HCT116 (cell line): ENCODE data around the gene MICAL1. TPM values are rescaled to one million over a fixed set of nuclear protein-coding genes. Genes with fewer than 3 reads are reported as not detected.

ENCODE experiments used
- ATAC-seq: fragments of 200-7000 bp; cut with Tn5 transposase; 2 replicates; pipeline ENCODE4 v1.9.1; 2020; ENCODE audit warnings: mild to moderate bottlenecking, moderate library complexity
- BruUV-seq: library from RNA; stranded (reverse); fragments of 400-500 nt; replicated peaks from 2 replicates; lab custom pipeline; 2021; lab: Mats Ljungman, UMichigan
- CTCF ChIA-PET: fragments of 300-600 bp; sonication (Branson Sonifier 250); formaldehyde crosslinking; loops from one replicate; lab custom pipeline; 2021; ENCODE audit warnings: antibody characterized with exemption; lab: Charles Lee
- POLR2A ChIA-PET: fragments of 300-600, 350-600 bp; sonication (Branson Sonifier 250); formaldehyde crosslinking; loops from one replicate; lab custom pipeline; 2021; ENCODE audit warnings: antibody characterized with exemption; lab: Charles Lee
- RAD21 ChIA-PET, 2 experiments: fragments of 300-600 bp; sonication (Branson Sonifier 250); formaldehyde crosslinking; loops; one replicate each; lab custom pipeline; 2023; ENCODE audit warnings: low total read pairs in 2 of 2; ENCODE audit not compliant: uncharacterized antibody in 2 of 2, unreplicated experiment in 2 of 2, low non-redundant PET in 1 of 2; lab: Charles Lee
- DNase-seq: peaks from one replicate; pipeline ENCODE4 v3.0.0-alpha.2; 2010; ENCODE audit warnings: low read depth, low spot score
- H2AFZ ChIP-seq: fragments of 200-600 bp; shearing (Covaris generic), sonication (generic); 2 replicates; pipeline ENCODE4 v1.6.1; 2017; ENCODE audit warnings: low read depth, mixed run types, mixed read lengths, antibody characterized with exemption, low read length; ENCODE audit not compliant: poor library complexity, severe bottlenecking
- H3K27ac ChIP-seq: 2 replicates; pipeline ENCODE4 v1.5.1; 2012; ENCODE audit warnings: low read depth, low read length
- H3K27me3 ChIP-seq: fragments of 200-600 bp; sonication (generic); 2 replicates; pipeline ENCODE4 v1.6.1; 2016; ENCODE audit warnings: mixed run types, low read length, mixed read lengths; ENCODE audit not compliant: insufficient read depth
- H3K36me3 ChIP-seq, 2 experiments: fragments of 200-500 bp in 1 of 2; fragments of 200-600 bp in 1 of 2; sonication (Bioruptor generic) in 1 of 2; sonication (generic) in 1 of 2; 2 replicates each; pipeline versions ENCODE4 v1.5.1 to v1.6.1; 2014 to 2016; ENCODE audit warnings: low read length in 2 of 2, inconsistent platforms in 1 of 2, mixed read lengths in 1 of 2, mixed run types in 1 of 2; ENCODE audit not compliant: insufficient read depth in 2 of 2, control insufficient read depth in 1 of 2
- H3K4me1 ChIP-seq, 2 experiments: fragments of 200-600 bp in 1 of 2; sonication (generic) in 1 of 2; 2 replicates each; pipeline versions ENCODE4 v1.5.1 to v1.6.1; 2012 to 2017; ENCODE audit warnings: low read length in 2 of 2, inconsistent platforms in 1 of 2, mild to moderate bottlenecking in 1 of 2, mixed read lengths in 1 of 2, mixed run types in 1 of 2, moderate library complexity in 1 of 2; ENCODE audit not compliant: insufficient read depth in 2 of 2, control insufficient read depth in 1 of 2
- H3K4me2 ChIP-seq: fragments of 200-600 bp; sonication (generic); 2 replicates; pipeline ENCODE4 v1.6.1; 2017; ENCODE audit warnings: mixed run types, low read length, mixed read lengths
- H3K4me3 ChIP-seq, 2 experiments: fragments of 200-600 bp in 1 of 2; sonication (generic) in 1 of 2; replicated peaks in 1 of 2; 2 replicates each; pipeline ENCODE4 v1.5.1; 2011 to 2016; ENCODE audit warnings: low read length in 2 of 2, control low read depth in 1 of 2, low read depth in 1 of 2, mild to moderate bottlenecking in 1 of 2, mixed read lengths in 1 of 2, mixed run types in 1 of 2
- H3K79me2 ChIP-seq: fragments of 200-600 bp; sonication (generic); 2 replicates; pipeline ENCODE4 v1.6.1; 2017; ENCODE audit warnings: mild to moderate bottlenecking, mixed run types, low read length, moderate library complexity, mixed read lengths; ENCODE audit not compliant: insufficient read depth
- H3K9ac ChIP-seq: fragments of 200-600 bp; sonication (generic); 2 replicates; pipeline ENCODE4 v1.6.1; 2016; ENCODE audit warnings: low read length, mixed read lengths
- H3K9me2 ChIP-seq: fragments of 200-600 bp; sonication (generic), shearing (Covaris generic); 2 replicates; pipeline ENCODE4 v1.6.1; 2017; ENCODE audit warnings: mixed run types, mild to moderate bottlenecking, moderate library complexity; ENCODE audit not compliant: insufficient read depth
- H3K9me3 ChIP-seq, 2 experiments: fragments of 200-500 bp in 1 of 2; fragments of 200-600 bp in 1 of 2; sonication (Bioruptor generic) in 1 of 2; sonication (generic) in 1 of 2; 2 replicates each; pipeline ENCODE4 v1.6.1; 2014 to 2017; ENCODE audit warnings: low read length in 2 of 2, mixed read lengths in 2 of 2, inconsistent platforms in 1 of 2, low read depth in 1 of 2, mild to moderate bottlenecking in 1 of 2, mixed run types in 1 of 2, moderate library complexity in 1 of 2; ENCODE audit not compliant: control insufficient read depth in 1 of 2, insufficient read depth in 1 of 2
- H4K20me1 ChIP-seq: fragments of 200-600 bp; sonication (generic), shearing (Covaris generic); 2 replicates; pipeline ENCODE4 v1.6.1; 2017; ENCODE audit warnings: mixed run types, mild to moderate bottlenecking, moderate library complexity; ENCODE audit not compliant: insufficient read depth
- EGR1 ChIP-seq: IDR thresholded peaks from 2 replicates; pipeline ENCODE4 v1.6.1; 2012; ENCODE audit warnings: low read depth
- ELF1 ChIP-seq: IDR thresholded peaks from 2 replicates; pipeline ENCODE4 v1.6.1; 2012; ENCODE audit warnings: low read depth, borderline replicate concordance
- EZH2phosphoT487 ChIP-seq: fragments of 200-600 bp; IDR thresholded peaks from 2 replicates; pipeline ENCODE4 v1.6.1; 2018; ENCODE audit warnings: antibody characterized with exemption, borderline replicate concordance
- FOSL1 ChIP-seq: IDR thresholded peaks from 2 replicates; pipeline ENCODE4 v1.6.1; 2012; ENCODE audit warnings: low read depth
- JUND ChIP-seq: IDR thresholded peaks from 2 replicates; pipeline ENCODE4 v1.6.1; 2012
- POLR2A ChIP-seq: IDR thresholded peaks from 2 replicates; pipeline ENCODE4 v1.7.0; 2011; ENCODE audit warnings: borderline replicate concordance; ENCODE audit not compliant: insufficient read depth, insufficient read length; ENCODE audit errors: extremely low read depth
- POLR2AphosphoS5 ChIP-seq: IDR thresholded peaks from 2 replicates; pipeline ENCODE4 v1.6.1; 2011; ENCODE audit warnings: mild to moderate bottlenecking, low read depth, low read length, moderate library complexity
- RAD21 ChIP-seq: IDR thresholded peaks from 2 replicates; pipeline ENCODE4 v1.6.1; 2012; ENCODE audit warnings: low read depth, mild to moderate bottlenecking
- SIN3A ChIP-seq: IDR thresholded peaks from 2 replicates; pipeline ENCODE4 v1.6.1; 2012; ENCODE audit warnings: low read depth
- SP1 ChIP-seq: IDR thresholded peaks from 2 replicates; pipeline ENCODE4 v1.6.1; 2012; ENCODE audit warnings: low read depth
- SRF ChIP-seq: IDR thresholded peaks from 2 replicates; pipeline ENCODE4 v1.6.1; 2012; ENCODE audit warnings: low read depth
- TCF7L2 ChIP-seq: IDR thresholded peaks from 2 replicates; pipeline ENCODE4 v1.7.0; 2011; ENCODE audit warnings: borderline replicate concordance, inconsistent platforms; ENCODE audit not compliant: insufficient read depth, insufficient read length; ENCODE audit errors: extremely low read depth
- ZFX ChIP-seq: fragments of 450-650 bp; IDR thresholded peaks from 2 replicates; pipeline ENCODE4 v1.6.1; 2017
- intact Hi-C: fragments of 100-400 bp; cut with micrococcal nuclease; formaldehyde crosslinking; loops from 2 replicates; pipeline ENCODE4 v1.10.0; 2022
- total RNA-seq: library from RNA; stranded (reverse); gene quantifications from one replicate; pipeline ENCODE4 v1.2.1, GENCODE V29; 2021; ENCODE audit not compliant: unreplicated experiment
- TF ChIP-seq, protein P1 (sequence below): IDR thresholded peaks from 2 replicates; pipeline ENCODE4 v1.6.1; 2012
- TF ChIP-seq, protein P2 (sequence below): IDR thresholded peaks from 2 replicates; pipeline ENCODE4 v1.6.1; 2011; ENCODE audit warnings: mild to moderate bottlenecking, low read length, moderate library complexity; ENCODE audit not compliant: insufficient replicate concordance; ENCODE audit errors: extremely low read depth
- TF ChIP-seq, protein P3 (sequence below): IDR thresholded peaks from 2 replicates; pipeline ENCODE4 v1.6.1; 2012; ENCODE audit warnings: low read depth
- TF ChIP-seq, protein P4 (sequence below), 3 experiments: fragments of 200-600 bp in 1 of 3; sonication (generic) in 1 of 3; IDR thresholded peaks in 2 of 3; conservative IDR thresholded peaks in 1 of 3; 2 replicates each; pipeline ENCODE4 v1.5.1; 2012 to 2017; ENCODE audit warnings: low read depth in 2 of 3, low read length in 2 of 3, antibody characterized with exemption in 1 of 3, borderline replicate concordance in 1 of 3, control low read depth in 1 of 3, mild to moderate bottlenecking in 1 of 3, mixed read lengths in 1 of 3, mixed run types in 1 of 3, moderate library complexity in 1 of 3; ENCODE audit not compliant: insufficient read depth in 1 of 3
- TF ChIP-seq, protein P5 (sequence below): IDR thresholded peaks from 2 replicates; pipeline ENCODE4 v1.6.1; 2012

MICAL1 gene
- total RNA-seq, 1 experiment from 2014 or later: 23.9 TPM

DNA sequence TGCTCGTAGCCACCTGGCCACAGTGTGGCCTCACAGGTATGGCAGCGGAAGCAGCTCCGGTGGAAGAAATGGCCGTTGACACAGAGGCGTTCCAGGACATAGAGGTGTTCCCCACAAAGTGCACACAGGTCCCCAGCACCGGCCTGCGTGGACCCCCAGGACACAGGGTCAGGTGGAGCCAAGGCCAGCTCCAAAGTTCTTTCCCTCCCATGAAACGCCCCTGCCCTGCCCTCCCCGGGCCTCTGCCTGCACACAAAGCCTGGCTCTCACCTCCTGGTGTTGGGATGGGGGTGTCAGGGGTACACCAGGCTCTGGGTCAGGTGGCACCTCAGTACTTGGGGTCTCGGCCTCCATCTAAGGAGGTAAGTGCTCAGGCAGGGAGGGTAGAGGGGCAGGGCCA lies 8.5 kb downstream of the MICAL1 start:
- Histone ChIP-seq H3K36me3 (peaks cover 5 to 6% of the 10 kb centered on the region in 2 experiments; a peak in 2 of 4 replicates), H2AFZ (no peak overlapping the region), H3K4me1 (peaks cover under 1 to 4% of the 10 kb centered on the region in 2 experiments; a peak in 2 of 4 replicates), H3K27ac (no peak overlapping the region), H4K20me1 (no peaks in the 10 kb centered on the region), H3K9me2 (no peaks in the 10 kb centered on the region), H3K9me3 (no peaks in the 10 kb centered on the region), H3K27me3 (no peaks in the 10 kb centered on the region), H3K4me3 (no peak overlapping the region), H3K4me2 (no peak overlapping the region), H3K79me2 (peaks cover 5% of the 10 kb centered on the region; the same call in 1 of the 2 replicates), H3K9ac (no peak overlapping the region)
- ChIA-PET CTCF (no interaction called here), POLR2A (no interaction called here), RAD21 (no interaction called here)
- BruUV-seq: no TSS peak
- DNase-seq (no peak), ATAC-seq (no peak)
- TF ChIP-seq, protein P1, sequence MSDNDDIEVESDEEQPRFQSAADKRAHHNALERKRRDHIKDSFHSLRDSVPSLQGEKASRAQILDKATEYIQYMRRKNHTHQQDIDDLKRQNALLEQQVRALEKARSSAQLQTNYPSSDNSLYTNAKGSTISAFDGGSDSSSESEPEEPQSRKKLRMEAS: no peak
- TF ChIP-seq EGR1 (no peak), SRF (no peak), FOSL1 (no peak), ZFX (no peak), POLR2A (no peak), EZH2phosphoT487 (no peak), RAD21 (no peak), SIN3A (no peak), SP1 (no peak), TCF7L2 (no peak), ELF1 (no peak), JUND (no peak), POLR2AphosphoS5 (no peak)
- TF ChIP-seq, protein P2, sequence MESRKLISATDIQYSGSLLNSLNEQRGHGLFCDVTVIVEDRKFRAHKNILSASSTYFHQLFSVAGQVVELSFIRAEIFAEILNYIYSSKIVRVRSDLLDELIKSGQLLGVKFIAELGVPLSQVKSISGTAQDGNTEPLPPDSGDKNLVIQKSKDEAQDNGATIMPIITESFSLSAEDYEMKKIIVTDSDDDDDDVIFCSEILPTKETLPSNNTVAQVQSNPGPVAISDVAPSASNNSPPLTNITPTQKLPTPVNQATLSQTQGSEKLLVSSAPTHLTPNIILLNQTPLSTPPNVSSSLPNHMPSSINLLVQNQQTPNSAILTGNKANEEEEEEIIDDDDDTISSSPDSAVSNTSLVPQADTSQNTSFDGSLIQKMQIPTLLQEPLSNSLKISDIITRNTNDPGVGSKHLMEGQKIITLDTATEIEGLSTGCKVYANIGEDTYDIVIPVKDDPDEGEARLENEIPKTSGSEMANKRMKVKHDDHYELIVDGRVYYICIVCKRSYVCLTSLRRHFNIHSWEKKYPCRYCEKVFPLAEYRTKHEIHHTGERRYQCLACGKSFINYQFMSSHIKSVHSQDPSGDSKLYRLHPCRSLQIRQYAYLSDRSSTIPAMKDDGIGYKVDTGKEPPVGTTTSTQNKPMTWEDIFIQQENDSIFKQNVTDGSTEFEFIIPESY: no peak
- TF ChIP-seq, protein P3, sequence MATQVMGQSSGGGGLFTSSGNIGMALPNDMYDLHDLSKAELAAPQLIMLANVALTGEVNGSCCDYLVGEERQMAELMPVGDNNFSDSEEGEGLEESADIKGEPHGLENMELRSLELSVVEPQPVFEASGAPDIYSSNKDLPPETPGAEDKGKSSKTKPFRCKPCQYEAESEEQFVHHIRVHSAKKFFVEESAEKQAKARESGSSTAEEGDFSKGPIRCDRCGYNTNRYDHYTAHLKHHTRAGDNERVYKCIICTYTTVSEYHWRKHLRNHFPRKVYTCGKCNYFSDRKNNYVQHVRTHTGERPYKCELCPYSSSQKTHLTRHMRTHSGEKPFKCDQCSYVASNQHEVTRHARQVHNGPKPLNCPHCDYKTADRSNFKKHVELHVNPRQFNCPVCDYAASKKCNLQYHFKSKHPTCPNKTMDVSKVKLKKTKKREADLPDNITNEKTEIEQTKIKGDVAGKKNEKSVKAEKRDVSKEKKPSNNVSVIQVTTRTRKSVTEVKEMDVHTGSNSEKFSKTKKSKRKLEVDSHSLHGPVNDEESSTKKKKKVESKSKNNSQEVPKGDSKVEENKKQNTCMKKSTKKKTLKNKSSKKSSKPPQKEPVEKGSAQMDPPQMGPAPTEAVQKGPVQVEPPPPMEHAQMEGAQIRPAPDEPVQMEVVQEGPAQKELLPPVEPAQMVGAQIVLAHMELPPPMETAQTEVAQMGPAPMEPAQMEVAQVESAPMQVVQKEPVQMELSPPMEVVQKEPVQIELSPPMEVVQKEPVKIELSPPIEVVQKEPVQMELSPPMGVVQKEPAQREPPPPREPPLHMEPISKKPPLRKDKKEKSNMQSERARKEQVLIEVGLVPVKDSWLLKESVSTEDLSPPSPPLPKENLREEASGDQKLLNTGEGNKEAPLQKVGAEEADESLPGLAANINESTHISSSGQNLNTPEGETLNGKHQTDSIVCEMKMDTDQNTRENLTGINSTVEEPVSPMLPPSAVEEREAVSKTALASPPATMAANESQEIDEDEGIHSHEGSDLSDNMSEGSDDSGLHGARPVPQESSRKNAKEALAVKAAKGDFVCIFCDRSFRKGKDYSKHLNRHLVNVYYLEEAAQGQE: no peak
- TF ChIP-seq, protein P4, sequence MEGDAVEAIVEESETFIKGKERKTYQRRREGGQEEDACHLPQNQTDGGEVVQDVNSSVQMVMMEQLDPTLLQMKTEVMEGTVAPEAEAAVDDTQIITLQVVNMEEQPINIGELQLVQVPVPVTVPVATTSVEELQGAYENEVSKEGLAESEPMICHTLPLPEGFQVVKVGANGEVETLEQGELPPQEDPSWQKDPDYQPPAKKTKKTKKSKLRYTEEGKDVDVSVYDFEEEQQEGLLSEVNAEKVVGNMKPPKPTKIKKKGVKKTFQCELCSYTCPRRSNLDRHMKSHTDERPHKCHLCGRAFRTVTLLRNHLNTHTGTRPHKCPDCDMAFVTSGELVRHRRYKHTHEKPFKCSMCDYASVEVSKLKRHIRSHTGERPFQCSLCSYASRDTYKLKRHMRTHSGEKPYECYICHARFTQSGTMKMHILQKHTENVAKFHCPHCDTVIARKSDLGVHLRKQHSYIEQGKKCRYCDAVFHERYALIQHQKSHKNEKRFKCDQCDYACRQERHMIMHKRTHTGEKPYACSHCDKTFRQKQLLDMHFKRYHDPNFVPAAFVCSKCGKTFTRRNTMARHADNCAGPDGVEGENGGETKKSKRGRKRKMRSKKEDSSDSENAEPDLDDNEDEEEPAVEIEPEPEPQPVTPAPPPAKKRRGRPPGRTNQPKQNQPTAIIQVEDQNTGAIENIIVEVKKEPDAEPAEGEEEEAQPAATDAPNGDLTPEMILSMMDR (IDR thresholded peaks at IDR 0.05 in 2 of 3, conservative IDR thresholded peaks at IDR 0.05 in 1 of 3; ENCODE audit: borderline replicate concordance in 1 of 3, insufficient read depth in 1 of 3, low read depth in 2 of 3, low read length in 2 of 3): no peak
- TF ChIP-seq, protein P5, sequence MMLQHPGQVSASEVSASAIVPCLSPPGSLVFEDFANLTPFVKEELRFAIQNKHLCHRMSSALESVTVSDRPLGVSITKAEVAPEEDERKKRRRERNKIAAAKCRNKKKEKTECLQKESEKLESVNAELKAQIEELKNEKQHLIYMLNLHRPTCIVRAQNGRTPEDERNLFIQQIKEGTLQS: no peak
- intact Hi-C loops: no loop called here
